Stimulated activated CD4-positive, alpha-beta T cell treated with anti-CD3 and anti-CD28 coated beads, Interleukin-1b, Interleukin-23, amount 100 ng/mL, for 48 hours (primary cell): ENCODE results near the gene ENDOG.
"Not testable (repeated sequence)": the region's sequence is repeated elsewhere in the genome, so short reads cannot be mapped to it uniquely, and the experiment has no call there.

Experiments
- DNase-seq: peaks from one replicate; pipeline ENCODE4 v3.0.0-alpha.2; 2020

The ENDOG gene

DNA sequence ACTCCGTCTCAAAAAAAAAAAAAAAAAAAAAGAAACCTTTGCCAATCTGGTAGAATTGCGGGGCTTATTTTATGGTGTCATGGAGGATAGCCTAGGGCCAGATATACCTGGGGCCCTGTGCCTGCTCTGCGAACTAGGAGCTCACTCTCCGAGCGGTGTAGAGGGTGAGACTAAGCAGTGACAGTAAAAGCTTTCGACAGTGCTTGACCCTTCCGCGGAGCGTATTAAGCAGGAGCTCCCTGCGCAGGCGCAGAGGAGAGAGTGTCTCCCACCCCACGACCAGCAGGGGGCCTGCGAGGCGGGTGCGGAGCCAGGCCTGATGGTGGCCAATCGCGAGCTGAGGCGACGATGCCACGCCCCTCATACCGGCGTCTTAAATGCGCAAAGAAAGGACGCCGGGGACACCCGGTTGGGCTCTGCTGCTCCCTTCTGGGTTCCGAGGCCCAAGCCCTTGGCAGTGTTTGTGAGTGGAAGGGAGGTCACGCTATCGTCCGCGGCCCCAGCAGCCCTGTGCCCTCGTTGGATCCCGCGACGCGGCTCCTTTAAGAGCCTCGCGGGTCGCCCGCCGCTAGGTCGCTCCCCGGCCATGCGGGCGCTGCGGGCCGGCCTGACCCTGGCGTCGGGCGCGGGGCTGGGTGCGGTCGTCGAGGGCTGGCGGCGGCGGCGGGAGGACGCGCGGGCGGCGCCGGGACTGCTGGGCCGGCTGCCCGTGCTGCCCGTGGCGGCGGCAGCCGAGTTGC is at the start of gene ENDOG:
ENDOG (plus strand) TSS at position 402 of the 740 bp plus-strand sequence; CDS start at position 587, 185 bp downstream.
- peak; percentile 97 for DNase-seq

DNA sequence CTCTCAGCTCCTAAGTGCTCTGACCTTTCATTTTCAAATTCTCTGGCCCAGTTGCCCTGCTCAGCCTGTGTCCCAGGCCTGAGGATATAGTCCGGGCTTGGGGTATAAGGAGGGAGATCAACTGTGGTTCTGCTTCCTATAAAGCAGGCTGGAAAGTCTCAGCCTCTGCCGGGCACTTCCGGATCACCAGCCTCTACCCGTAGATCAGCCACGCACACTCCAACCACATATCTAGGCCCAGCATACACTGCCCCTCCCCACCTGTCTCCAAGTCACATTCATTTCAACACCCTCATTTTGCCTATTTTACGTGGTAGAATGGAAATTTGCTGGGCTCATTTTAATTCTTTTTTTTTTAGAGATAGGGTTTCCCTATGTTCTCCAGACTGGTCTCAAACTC is 49.7 kb upstream of the ENDOG start:
- DNase-seq = no peak

DNA sequence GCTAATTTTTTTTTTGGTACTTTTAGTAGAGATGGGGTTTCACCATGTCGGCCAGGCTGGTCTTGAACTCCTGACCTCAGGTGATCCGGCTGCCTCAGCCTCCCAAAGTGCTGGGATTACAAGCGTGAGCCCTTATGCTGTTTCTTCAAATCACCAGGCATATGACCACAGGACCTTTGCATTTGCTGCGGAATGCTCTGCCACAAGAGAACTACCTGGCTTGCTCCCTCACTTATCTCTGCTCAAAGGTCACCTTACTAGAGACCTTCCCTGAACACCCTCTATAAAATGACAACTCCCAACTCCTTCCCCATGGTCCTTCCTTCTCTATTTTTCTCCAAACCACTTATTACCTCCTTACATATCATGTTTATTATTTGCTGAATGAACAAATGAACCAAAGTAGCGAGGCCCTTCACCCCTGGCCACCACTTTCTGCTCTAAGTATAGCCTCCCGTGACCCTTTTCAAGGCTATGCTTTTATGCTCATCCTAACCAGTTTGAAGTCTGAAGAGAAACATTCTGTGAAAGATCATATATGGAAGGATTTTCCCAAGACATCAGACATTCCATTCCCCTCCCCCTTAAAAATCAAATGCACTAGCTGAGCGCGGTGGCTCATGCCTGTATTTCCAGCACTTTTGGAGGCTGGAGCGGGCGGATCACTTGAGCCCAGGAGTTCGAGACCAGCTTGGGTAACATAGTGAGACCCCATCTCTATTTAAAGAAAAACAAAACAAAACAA is 47.8 kb upstream of the ENDOG start:
- no peak for DNase-seq

DNA sequence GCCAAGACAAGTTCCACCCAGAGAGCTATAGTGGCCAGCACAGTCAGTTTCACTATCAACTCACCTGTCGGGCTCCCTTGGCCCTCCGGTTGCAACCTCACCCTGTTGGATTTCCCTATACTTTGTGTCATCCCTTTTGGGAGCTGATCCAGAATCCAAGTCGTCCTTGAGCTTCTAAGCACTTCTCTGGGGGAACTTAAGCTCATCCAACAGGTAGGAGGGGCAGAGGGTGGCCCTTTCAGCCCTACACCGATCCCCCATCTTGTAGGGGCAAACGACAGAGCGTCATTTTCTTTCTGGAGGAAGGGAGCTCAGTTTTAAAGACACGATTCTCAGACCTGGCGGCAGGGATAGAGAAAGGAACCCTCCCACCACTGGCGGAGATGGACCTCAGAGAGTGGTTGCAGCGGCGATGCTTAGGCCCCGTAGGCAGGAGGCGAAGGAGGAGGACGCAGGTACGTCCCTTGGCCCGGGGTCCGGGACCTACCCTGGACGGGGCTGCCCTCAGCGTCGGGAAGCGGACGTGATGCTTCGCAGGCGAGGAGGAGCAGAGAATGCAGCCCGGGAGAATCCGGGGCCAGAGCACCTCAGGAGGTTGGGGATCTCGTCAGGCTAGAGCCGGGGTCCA is 47.1 kb upstream of the ENDOG start:
- no peak for DNase-seq

DNA sequence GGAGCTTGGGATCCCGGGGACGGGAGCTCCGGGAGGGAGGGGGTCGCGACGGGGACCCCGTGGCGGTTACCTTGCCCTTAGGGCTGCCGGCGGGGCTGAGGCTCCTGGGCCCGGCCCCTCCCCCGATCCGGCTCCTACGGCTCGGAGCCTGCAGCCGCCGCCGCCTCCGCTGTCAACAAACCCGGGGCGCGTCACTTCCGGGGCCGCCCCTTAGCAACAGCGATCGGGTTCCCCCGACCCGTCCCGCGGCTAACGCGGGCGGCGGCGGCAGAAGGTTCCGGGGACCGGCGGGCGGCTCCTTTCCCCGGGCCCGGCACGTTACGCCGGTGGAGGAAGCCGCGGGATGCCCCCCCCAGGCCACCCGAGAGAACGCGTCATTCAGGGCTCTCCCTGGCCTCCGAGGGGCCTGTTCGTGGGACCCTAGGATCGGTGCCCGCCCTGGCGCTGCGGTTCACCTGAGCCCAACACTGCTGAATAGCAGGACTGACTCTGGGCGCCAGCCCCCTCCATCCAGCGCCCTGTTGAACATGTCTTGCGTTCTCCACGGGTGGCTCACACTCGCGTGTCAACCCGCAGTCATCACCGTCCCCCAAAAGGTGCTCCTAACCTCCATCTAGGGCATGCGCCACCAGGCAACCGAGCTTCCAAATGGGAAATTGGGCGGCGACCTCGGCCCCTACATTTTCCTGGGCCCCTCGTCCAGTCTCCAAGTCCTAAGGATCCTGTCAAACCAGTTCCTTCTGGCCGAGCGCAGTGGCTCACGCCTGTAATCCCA is 46.4 kb upstream of the ENDOG start, which contains the start of gene ZER1:
ZER1 (minus strand) TSS at position 183 of the 775 bp plus-strand sequence. CDS start 16,362 bp downstream, outside the sequence.
- DNase-seq = peak; percentile 93

DNA sequence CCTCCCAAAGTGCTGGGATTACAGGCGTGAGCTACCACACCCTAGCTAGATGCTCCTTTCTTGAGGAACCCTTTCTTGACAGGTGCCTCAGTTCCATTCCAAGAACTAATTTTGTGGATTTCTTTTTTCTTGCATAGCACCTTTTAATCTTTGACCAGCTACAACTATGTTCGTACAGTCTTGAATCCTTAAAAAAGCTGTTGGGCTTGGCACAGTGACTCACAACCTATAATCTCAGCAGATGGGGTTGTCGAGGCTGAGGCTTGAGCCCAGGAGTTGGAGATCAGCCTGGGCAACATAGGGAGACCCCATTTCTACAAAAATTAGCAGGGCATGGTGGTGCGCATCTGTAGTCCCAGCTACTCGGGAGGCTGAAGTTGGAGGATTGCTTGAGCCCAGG is 45.3 kb upstream of the ENDOG start:
- no peak for DNase-seq

DNA sequence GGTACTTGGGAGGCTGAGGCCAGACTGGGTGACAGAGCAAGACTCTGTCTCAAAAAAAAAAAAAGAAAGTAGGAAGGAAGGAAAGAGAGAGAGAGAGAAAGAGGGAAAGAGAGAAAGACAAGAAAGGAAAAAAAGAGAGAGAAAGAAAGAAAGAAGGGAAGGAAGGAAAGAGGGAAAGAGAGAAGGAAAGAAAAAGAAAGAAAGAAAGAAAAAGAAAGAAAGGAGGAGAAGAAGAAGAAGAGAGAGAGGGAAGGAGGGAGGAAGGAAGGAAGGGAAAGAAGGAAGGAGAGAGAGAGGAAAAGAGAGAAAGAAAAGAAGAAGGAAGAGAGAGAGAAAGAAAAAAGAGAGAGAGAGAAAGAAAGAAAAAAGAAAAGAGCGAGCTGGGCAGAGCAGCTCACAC is 43.5 kb upstream of the ENDOG start:
- DNase-seq = no peak

DNA sequence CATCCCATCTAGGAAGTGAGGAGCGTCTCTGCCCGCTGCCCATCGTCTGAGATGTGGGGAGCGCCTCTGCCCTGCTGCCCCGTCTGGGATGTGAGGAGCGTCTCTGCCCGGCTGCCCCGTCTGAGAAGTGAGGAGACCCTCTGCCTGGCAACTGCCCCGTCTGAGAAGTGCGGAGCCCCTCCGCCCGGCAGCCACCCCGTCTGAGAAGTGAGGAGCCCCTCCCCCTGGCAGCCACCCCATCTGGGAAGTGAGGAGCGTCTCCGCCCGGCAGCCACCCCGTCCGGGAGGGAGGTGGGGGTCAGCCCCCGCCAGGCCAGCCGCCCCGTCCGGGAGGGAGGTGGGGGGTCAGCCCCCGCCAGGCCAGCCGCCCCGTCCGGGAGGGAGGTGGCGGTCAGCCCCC is 38.2 kb upstream of the ENDOG start:
- DNase-seq = not testable (repeated sequence)

DNA sequence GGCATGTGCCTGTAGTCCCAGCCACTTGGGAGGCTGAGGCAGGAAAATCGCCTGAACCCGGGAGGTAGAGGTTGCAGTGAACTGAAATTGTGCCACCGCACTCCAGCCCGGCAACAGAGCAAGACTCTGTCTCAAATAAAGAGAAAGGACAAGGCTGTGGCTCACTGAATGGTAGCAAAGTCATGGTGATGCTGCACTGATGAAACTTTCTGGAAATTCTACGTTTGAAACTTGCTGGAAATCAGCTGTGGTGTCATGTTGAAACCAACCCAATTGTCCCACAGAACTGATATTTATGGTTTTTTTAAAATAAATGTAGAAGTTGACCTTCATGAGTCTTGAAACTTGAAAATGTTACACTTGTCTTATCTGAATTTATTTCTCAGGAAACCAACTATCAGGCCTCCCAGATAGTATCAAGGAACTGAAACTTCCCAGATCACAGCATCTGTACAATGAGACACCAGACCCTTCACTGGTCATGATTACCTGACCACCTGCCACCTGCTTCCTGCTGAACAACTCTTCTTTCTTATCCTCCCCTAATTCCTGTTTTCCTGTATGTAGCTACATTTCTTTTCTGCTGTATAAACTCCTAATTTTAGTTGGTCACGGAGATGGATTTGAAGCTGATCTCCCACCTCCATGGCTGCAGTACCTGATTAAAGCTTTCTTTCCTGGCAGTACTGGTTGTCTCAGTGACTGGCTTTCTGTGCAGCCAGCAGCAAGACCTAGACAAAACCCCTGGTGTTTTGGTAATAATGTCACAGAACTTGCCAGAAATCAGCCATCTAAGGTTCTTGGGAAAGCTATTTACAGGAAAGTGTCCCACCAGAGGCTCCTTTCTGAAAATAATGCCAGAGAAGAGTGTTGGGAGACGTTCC is 36.9 kb upstream of the ENDOG start:
- DNase-seq = no peak

DNA sequence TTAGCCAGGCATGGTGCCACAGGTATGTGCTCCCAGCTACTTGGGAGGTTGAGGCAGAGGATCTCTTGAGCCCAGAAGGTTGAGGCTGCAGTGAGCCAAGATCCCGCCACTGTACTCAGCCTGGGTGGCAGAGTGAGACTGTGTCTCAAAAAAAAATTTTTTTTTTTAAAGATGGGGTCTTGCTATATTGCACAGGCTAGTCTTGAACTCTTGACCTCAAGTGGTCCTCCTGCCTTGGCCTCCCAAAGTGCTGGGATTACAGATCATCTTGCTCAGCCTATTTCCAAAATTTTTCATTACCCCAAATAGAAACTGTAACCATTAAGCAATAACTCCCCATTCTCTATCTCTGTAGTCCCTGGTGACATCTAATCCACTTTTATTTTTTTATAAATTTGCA is 35.6 kb upstream of the ENDOG start:
- DNase-seq = no peak

DNA sequence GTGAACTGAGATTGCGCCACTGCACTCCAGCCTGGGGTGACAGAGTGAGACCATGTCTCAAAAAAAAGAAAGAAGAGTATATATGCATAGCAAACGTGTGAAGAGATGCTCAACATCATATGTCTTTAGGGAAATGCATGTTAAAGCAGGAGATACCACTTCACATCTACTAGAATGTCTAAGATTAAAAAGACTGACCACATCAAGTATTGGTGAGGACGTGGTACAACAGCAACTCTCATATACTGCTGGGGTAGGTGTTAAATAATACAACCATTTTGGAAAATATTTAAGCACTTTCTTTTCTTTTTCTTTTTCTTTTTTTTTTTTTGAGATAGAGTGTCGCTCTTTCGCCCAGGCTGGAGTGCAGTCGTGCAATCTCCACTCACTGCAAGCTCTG is 32.9 kb upstream of the ENDOG start:
- DNase-seq = no peak

DNA sequence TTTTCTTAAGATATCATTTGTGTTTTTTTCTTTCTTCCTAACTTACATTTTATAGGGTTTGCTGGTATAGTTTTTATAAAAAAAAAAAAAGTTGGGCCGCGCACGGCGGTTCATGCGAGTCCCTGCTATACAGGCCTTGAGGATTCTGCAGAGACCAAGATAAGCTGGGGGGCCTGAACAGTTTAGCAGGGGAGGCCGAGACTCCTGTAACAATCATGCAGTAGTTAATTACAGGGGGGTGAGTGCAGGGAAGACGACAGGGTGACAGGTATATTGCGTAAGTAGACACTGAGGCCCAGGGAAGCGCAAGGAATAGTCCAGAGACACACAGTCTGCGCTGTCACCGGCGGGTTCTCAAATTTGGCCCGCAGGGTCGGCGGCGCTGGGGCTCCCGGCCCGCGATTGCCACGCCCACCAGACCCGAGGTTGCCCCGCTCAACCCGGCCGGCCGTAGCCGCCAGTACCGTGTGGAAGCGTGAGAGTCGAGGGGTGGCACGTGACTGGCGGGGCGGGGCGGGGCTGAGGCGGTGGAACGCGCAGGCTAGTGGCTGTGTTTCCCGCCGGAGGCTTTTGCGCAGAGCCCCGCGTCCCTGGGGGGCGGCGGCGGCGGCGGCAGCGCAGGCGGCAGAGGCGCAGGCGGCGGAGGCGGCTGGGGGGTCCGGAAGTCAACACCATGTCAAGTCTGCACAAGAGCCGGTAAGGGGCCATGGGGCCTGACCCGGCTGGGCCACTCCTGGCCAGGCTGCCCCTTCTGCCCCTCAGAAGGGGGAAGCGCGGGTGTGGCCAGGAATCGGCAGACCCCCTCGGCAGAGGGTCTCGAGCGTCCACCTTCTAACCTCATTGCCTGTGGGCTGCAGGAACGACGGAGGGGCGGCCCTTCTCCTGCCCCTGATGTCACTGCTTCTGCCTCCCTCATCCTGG is 31.4 kb upstream of the ENDOG start, which contains the start of gene TBC1D13:
TBC1D13 (plus strand) TSS at position 573 of the 921 bp plus-strand sequence; CDS start at position 674, 101 bp downstream.
- peak; percentile 89 for DNase-seq

DNA sequence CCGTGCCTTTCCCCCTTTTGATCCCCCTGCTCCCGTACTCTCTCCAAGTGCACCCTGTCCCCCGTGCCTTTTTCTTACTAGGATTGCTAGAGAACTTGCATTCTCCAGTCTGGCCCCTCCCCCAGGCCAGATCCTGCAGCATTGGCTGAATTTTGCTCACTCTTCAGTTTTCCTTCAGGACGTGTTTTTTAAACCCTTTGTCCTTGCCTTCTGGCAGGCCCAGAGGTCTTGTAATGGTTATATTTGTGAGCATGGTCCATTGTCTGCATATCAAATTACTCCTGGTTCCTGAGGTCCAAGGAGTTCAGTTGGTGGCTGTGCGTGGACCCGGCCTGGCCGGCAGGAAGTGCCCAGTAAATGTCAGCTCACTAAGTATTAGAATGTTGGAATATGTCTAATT is 30.6 kb upstream of the ENDOG start:
- no peak for DNase-seq

DNA sequence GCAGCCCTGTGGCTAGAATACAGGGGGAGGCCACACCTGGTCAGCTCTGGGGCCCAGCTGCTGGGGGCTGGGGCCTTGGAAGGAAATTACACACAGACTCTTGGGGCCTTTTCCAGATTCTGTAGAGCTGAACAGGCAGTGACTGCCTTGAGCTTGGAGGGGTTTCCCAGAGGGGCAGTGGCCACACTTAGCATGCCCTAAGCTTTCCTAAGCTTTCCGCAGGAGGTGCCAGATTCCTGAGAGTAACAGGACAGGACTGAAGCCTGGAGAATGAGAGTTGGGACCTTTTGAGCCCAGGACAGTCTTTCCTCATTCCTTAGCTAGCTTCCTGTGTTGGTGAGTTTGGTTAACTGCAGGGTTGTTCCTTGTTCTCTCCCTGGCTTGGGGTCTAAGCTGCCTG is 29.9 kb upstream of the ENDOG start:
- no peak for DNase-seq

DNA sequence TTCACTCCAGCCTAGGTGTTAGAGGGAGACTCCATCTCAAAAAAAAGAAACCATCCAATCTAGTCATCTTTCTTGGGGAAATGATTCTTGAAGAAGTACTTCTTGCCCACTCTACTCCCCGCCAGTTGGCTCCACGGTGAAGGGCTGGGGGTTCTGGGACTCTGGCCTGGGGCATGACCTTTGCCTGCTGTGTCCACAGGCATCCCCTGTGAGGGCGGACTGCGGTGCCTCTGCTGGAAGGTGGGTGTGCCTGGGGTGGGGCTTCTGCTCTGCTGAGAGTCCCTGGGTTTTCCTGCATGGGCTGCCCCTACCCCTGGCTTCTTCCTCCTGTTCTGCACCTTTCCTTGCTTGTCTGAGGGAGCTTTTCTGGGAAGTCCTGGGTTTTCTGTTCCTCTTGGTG is 27.8 kb upstream of the ENDOG start:
- no peak for DNase-seq

DNA sequence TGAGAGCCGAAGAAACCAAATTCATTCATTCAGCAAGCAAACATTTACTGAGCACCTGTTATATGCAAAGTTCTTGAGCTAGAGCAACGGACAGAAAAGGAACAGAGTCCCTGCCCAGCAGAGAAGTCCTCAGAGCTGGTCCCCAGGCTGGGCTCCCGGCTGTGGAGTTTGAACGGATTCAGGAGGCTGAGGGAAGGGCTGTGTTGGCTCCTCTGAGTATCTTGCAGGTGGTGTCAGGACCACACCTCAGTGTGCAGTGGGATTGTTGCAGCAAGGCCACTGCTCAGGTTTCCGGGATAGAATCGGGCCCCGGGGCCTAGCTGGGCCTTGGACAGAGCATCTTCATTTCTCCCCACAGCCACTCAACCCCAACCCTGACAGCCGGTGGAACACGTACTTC is 26.2 kb upstream of the ENDOG start:
- DNase-seq = no peak

DNA sequence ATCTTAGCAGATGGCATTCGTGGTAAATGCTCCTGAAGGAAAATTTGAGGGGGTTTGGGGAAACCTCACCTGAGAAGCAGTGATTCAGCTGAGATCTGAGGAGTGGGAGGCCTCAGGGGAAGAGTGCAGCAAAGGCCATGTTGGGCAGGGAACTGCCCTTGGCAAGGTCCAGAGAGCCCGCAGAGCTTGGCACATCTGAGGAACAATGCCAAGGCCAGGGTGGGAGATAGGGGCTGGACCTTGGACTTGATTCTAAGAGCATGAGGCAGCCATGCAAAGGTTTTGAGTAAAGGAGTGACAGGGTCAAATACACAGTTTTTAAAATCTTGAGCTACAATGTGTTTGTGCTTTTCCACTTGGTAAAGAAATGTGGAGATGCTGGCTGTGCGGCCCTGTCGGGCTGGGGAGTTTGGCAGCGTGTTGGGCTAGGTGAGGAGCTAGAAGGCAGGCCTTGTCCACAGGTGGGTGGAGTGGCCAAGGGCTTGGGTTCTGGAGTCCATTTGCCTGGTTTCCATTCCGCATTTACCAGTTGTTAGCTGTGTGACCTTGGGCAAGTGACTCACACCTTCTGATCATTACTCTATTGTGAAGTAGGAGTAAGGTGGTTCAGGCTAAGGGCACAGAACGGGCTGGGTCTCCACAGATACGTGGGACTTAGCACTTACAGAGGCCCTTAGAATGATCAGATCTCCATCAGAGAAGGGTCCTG is 25.2 kb upstream of the ENDOG start:
- no peak for DNase-seq

DNA sequence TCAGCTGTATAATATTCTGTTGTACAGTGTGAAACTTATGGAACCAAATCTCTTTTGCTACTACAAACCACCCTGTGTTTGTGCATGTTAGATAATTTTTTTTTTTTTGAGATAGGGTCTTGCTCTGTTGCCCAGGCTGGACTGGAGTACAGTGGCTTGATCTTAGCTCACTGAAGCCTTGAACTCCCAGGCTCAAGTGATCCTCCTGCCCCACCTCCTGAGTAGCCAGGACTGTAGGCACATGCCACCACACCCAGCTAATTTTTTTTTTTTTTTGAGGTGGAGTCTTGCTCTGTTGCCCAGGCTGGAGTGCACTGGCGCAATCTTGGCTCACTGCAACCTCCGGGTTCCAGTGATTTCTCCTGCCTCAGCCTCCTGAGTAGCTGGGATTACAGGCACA is 23.3 kb upstream of the ENDOG start:
- not testable (repeated sequence) for DNase-seq

DNA sequence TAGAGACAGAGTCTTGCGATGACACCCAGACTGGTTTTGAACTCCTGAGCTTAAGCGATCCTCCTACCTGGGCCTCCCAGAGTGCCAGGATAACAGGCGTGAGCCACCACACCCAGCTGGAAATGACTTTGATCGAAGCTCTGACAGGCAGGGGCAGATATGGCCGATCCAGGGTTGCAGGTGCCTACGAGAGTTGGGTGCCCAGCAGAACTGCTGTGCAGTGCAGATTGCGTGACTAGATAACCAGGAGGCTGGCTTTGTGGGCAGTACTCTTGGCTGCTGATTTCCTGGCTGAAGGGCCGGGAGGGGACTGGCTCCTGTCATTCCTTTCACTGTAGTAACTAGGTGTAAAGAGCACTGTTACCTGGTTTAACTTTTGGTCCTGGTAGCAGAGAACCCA is 19.4 kb upstream of the ENDOG start:
- DNase-seq = no peak

DNA sequence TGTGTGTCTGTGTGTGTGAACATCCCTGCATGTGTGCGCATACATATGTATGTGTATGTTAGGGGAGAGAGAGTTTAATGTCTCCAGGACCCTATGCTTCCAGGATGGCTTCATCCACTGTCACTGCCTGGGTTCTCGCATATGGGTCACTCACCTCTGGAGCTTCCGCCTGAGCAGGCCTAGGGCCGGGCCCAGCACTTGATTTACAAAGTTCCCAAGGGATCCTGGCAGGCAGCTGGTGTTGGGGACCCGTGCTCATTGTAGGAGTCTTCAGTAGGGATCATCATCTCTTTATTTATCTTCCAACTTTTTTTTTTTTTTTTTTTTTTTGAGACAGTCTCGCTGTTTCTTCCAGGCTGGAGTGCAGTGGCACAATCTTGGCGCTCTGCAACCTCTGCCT is 18.2 kb upstream of the ENDOG start:
- DNase-seq = no peak
